ENCODE data around the gene SLC2A13.

DNA sequence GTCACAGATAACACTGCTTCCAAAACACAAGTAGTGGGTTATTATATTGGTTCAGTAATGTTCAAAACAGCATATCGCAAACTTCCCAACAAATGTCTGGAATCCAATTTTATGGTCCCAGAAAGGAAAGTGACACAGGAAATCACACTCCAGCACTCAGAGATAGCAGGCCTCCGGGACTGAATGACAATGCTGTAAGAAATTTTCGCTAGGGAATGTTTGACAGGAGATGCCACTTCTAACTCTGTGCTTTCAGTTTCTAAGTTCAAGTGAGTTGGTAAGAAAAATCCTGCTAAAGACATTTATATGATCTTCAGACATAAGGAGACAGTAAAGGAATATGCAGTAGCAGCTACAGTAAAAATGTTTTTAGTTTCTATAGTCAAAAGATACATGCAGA, 93.2 kb downstream of the SLC2A13 start:
- TF ChIP-seq KLF16 (tag by site-specific recombination; IDR thresholded peaks at IDR 0.05): no peak
- TF ChIP-seq, protein P1, sequence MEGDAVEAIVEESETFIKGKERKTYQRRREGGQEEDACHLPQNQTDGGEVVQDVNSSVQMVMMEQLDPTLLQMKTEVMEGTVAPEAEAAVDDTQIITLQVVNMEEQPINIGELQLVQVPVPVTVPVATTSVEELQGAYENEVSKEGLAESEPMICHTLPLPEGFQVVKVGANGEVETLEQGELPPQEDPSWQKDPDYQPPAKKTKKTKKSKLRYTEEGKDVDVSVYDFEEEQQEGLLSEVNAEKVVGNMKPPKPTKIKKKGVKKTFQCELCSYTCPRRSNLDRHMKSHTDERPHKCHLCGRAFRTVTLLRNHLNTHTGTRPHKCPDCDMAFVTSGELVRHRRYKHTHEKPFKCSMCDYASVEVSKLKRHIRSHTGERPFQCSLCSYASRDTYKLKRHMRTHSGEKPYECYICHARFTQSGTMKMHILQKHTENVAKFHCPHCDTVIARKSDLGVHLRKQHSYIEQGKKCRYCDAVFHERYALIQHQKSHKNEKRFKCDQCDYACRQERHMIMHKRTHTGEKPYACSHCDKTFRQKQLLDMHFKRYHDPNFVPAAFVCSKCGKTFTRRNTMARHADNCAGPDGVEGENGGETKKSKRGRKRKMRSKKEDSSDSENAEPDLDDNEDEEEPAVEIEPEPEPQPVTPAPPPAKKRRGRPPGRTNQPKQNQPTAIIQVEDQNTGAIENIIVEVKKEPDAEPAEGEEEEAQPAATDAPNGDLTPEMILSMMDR (tag by site-specific recombination; IDR thresholded peaks at IDR 0.05): no peak
- TF ChIP-seq, protein P2, sequence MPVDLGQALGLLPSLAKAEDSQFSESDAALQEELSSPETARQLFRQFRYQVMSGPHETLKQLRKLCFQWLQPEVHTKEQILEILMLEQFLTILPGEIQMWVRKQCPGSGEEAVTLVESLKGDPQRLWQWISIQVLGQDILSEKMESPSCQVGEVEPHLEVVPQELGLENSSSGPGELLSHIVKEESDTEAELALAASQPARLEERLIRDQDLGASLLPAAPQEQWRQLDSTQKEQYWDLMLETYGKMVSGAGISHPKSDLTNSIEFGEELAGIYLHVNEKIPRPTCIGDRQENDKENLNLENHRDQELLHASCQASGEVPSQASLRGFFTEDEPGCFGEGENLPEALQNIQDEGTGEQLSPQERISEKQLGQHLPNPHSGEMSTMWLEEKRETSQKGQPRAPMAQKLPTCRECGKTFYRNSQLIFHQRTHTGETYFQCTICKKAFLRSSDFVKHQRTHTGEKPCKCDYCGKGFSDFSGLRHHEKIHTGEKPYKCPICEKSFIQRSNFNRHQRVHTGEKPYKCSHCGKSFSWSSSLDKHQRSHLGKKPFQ (tag by site-specific recombination; IDR thresholded peaks at IDR 0.05): no peak
- no peak for TF ChIP-seq ZNF146 (tag by site-specific recombination; IDR thresholded peaks at IDR 0.05)
- TF ChIP-seq ZBTB1 (tag by site-specific recombination; IDR thresholded peaks at IDR 0.05): no peak
- TF ChIP-seq ZNF114 (tag by site-specific recombination; IDR thresholded peaks at IDR 0.05): no peak

Measured in HEK293 (cell line).